ENCODE results near the gene SLC4A2.

SLC4A2 gene

DNA sequence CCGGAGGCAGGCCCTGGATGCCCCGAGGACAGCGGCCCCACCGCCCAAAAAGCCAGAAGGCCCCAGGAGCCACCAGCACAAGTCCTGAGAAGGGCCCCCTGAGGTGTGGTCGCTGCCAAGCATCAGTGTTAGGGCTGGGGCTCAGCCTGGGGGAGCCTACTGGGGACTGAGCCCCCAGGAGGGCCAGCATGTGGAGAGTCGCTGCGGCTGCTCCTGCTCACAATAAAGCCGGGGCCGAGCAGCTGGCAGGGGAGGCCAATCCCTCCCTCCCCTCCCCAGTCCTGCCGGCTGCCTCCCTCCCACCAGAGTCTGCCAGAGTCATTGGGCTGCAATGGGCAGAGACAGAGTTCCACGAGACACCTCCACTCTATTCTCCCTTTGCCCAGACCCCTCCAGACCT, 14.1 kb upstream of the SLC4A2 start:
- no peak for DNase-seq

DNA sequence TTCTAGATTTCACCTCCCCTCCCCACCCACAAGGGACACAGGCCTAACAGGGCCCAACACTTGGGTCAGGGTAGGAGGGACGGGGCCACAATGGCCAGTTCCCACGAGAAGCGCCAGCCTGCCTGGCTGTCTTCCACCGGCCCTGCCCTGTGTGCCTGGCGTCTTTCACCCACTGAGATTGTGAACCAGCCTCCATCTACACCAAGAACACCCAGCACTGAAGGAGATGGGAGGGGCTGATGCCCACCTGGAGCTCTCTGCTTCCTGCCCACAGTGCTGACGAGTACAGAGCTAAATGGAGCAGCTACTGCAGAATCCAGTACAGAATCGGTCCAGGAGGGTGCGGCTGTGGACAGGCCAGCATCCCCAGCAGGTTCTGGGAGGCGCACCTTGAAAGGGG, 13.4 kb upstream of the SLC4A2 start:
- DNase-seq: no peak

DNA sequence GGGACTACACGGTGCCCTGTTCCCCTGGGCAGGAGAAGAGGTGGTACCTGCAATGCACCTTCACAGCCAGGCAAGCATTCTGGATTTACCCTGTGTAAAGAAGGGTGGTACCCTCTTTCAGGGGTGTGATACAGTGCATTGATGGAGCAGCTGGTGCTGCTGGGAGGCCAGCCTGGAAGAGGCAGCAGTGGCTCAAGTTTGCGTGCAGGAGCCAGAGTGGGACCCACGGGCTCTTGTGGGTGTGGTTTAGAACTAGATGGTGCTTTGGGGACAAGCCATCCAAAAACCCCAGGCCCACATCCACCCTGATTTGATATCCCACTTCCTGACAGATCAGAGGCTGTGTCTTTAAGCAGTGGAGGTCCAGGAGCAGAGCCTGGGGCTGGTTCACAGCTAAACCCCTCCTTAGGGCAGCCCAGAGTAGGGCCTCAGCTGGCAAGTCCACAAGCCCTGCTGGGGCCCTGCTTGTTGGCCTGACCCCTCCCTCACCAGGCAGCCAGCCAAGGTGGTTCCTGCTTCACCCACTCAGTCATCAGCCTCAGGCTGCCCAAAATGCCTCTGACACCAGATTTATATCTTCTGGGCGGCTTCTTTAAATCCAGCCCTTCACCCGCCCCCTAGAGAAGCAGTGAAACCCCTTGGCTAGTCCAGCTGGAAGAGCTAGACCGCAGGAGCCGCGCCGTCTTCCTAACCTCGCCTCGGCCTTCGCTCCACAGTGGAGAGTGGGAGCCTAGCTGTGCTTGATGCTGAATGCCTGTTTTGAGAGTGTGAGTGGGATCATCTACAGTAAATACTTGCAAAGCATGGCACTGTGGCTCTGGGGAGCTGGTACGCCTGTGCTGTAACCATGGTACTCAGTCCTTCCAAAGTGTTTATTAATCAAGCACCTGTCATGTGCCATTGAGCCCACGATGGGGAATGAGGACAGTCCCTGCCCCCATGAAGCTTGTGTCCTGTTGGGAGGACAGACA, 12.5 kb upstream of the SLC4A2 start:
- no peak for DNase-seq

DNA sequence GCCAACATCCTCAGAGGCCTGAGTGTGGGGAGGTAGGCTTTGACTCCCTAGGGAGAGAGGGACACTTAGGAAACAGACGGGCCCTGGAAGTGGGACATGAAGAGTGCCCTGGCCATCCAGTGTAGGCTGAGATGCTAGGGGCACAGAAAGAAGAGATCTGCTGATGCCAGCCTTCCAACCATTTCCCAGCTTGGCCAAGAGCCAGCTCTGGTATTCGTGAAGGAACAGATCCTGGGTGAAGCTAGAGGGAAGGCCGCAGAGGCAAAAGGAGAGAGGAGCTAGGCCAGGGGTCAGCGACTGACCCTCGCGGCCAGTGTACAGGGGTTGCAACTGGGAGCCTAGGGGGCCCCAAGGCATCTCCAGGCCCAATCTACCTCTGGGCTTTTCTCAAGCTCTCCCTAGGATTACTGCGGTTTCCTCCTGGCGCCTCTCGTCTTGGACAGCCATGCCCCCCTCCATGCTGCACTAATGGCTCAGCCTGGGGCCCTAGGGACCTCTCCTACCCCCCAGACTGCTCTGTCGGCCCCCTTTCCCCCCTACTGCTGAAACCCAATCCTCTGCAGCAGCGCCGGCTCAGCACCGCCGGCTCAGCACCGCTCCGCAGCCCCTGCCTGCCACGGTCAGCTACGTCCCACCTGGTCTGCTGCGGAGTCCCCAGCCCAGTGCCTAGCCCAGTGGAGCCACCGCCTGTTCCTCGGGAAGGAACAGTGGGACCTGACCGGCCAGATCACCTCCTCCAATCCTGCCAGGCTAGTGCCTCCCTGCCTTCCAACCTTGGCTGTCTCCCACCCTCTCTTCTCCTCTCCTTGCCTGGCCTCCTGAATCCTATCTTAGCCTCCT, 11.2 kb upstream of the SLC4A2 start, which contains the start of gene ASIC3:
Gene ASIC3, plus strand, starts transcription at position 556 of the 840 bp plus-strand sequence. CDS start 355 bp downstream, outside the sequence.
- no peak for DNase-seq

DNA sequence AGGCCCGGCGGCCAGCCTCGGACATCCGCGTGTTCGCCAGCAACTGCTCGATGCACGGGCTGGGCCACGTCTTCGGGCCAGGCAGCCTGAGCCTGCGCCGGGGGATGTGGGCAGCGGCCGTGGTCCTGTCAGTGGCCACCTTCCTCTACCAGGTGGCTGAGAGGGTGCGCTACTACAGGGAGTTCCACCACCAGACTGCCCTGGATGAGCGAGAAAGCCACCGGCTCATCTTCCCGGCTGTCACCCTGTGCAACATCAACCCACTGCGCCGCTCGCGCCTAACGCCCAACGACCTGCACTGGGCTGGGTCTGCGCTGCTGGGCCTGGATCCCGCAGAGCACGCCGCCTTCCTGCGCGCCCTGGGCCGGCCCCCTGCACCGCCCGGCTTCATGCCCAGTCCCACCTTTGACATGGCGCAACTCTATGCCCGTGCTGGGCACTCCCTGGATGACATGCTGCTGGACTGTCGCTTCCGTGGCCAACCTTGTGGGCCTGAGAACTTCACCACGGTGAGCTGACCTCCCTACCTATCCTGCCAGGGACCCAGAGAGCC, 10.4 kb upstream of the SLC4A2 start:
- DNase-seq: no peak

DNA sequence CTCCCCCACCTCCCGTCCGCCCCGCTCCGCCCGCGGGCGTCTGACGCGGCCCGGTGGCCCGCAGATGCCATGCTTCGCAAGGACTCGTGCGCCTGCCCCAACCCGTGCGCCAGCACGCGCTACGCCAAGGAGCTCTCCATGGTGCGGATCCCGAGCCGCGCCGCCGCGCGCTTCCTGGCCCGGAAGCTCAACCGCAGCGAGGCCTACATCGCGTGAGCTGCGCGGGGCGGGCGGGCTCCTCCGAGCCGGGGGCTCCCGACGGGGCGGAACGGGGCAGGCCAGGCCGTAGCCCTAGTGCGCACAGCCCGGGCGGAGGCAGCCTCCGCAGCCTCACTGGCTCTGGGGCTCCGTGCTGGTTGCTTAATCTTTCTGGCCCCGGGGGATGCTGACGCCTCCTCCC, 8.3 kb upstream of the SLC4A2 start:
- peak; percentile 92 for DNase-seq

DNA sequence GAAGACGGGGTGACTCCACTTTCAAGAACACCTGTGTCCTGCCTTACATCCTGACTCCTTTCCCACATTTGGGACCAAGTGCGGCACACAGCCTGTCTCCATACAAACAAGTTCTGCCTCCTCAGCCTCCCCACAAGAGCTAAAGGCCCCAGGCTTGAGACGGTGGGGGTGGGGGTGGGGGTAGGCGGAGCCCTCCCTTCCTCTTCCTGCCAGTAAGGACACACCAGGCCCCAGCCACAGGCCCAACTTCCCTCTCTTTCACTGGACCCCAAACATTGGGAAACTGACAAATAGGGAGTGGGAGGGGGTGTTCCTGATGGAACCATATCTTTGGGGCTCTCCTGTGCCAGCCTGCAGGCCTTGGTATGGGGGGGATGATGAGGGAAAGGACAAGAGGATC, 6.3 kb upstream of the SLC4A2 start:
- no peak for DNase-seq

DNA sequence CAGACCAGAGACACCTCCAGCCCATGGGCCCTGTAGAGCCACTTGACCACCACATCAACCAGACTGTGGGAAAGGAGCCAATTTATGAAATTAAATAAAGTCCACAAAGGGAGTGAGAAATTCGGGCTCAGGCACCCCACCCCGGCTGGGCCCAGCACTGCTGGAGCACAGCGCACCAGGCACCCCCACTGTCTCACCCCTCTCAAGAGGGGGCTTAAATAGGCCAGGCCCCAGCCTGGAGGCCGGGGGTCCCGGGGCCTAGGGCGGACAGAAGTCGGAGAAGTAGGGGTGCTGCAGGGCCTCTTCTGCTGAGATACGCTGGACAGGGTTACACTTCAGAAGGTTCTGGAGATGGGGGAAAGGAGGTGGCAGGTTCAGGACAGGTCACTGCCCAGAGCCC, 5.6 kb upstream of the SLC4A2 start:
- DNase-seq: no peak

DNA sequence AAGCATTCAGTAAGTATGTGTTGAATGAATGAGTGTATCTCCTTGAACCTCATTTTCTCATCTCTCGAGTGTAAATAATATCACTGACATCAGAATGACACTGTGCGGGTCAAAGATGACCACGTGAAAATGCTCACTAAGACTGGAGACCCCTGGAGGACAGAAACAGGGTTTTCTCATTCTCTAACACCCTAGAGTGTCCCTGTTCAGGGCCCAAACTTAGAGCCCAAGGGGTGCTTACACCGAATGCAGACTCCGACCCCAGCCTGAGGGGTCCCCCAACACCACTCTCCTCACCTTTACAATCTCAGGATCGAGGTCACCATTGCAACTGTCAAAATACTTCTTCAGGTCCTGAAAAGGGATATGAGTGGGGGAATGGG, 3.1 kb upstream of the SLC4A2 start:
- no peak for DNase-seq

DNA sequence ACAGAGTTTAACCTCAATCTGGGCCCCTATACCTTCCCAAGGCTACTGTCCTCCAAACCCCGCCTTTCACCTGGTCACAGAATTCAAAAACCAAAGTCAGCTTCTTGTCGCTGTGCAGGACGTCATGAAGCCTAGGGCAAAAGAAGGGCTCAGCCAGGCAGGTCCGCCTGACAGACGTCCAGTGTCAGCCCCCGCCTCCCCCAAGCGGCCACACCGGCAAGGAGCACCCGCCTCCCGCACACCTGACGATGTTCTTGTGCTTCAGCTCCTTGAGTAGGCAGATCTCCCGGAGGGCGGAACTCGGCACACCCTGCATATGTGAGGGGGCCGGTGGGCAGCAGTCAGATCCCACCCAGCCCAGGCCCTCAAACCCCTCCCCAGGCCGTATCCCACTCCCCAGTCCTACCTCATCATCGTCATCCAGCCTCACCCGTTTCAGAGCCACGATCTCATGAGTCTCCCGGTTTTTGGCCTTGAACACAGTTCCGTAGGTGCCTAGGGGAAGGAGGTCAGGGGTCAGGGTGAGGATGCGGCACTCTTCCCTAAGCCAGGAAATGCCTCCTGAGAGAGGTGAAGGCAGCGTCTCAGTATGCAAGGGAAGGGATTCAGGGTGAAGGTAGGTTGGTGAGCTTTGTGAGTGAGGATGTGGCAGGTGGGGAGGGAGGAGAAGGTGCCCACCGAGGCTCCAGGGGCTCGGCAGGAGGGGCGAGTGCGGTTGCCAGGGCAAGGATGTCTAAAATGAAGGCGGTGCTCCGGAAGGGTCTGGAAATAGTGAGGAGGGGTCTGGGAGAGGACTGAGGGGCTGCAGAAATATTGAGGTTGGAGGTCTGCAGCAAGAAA, 2.5 kb upstream of the SLC4A2 start:
- DNase-seq: peak; percentile 89

DNA sequence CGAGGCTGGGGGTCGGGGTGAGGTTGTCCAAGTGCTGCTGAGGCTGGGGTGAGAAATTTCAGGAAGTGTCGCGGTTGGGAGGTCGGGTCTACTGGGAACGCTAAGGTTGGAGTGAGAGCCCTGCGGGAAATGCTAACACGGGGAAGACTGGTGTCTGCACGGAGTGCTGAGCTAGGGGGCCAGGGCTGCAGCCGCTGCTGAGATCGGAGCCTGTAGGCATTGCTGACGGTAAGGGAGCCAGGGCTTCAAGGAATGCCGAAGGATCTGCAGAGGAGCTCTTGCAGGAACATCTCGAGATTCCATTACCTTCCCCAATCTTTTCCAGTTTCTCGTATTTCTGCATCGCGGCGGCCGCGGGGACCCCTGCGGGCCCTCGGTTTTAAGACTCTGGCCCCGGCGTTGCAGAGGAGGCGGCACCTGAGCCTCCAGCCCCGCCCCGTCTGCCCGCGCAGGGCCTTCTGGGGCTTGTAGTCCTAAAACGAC, 1.8 kb upstream of the SLC4A2 start, which contains the start of gene CDK5:
Gene CDK5, minus strand, starts transcription at position 392 of the 483 bp plus-strand sequence. Its CDS starts 49 bp downstream, at position 343.
- DNase-seq: no peak

DNA sequence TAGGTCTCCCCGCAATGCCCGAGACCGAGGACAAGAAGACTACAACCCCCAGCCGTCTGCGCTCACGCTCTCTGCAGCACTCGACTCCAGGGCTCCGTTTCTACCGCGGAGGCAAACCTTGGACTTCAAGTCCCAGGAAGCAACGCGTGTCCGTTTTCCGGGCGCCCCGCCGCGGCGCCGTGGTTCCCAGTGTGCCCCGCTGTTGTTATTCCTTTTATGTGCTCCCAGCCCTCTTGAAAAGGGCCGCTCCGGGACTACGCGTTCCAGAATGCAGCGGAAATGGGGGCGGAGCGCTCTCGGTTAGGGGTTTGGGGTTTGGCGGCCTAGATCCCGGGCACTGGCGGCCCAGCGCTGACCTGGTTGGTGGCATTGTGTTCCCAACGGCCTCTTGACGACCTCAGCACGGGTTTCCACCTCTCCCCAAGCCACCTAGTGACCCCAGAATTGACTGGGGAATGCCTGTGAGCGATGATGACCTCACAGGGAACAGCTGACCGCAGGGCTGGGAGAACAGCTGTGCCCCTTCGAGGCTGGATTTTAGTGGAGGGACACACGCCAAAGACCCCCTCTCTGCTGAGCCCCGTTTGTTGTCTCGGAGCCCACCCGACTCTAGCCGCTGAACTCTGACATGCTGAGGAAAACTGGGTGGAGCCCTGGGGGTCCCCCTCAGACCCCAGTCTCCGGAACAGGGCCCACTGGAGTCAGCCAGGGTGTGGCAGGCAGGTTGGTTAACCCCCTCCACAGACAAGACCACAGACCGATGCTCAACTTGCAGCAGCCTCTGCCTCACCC, 1.2 kb upstream of the SLC4A2 start:
- DNase-seq: peak; percentile 100

DNA sequence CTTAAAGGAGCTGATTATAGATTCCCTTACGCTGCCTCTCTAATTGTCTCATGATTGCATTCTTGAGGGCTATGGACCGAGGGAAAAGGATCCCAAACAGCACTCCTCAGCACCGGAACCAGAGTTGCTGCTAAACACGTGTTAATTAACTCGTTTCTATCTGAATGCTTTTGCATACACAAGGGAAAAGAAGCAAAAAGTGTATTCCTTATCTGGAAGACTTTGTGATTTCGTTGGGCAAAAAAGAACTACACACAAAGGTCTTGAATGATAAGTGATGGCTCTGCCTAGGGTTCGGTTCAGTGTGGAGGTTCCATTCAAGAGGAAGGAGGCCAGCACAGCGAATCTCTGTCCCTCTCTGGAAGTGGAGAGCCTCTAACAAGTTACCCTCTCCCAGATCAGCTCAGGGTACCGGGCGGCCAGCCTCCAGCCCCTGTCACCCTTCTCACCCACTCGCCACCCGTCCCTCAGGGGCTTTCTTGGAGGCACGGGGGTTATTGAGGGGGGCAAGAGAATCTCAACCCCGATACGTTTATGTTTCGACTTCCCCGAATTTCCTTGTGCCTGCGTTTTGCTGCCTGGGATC, 515 bp upstream of the SLC4A2 start:
- no peak for DNase-seq

DNA sequence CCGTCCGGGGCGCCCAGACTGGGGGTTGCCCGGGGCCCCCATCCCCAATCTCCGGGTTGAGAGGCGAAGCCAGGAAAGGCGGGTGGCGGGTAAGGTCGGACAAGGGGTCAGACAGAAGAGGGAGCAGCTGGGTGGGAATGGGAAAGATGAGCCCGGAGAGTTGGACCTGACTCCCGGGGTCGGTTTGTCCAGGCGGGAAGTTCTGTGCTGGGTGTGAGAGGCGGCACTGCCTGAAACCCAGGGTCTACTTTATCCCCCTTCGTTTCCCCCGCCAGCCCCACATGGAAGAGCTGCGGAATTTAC, 675 bp downstream of the SLC4A2 start:
- peak; percentile 72 for DNase-seq

DNA sequence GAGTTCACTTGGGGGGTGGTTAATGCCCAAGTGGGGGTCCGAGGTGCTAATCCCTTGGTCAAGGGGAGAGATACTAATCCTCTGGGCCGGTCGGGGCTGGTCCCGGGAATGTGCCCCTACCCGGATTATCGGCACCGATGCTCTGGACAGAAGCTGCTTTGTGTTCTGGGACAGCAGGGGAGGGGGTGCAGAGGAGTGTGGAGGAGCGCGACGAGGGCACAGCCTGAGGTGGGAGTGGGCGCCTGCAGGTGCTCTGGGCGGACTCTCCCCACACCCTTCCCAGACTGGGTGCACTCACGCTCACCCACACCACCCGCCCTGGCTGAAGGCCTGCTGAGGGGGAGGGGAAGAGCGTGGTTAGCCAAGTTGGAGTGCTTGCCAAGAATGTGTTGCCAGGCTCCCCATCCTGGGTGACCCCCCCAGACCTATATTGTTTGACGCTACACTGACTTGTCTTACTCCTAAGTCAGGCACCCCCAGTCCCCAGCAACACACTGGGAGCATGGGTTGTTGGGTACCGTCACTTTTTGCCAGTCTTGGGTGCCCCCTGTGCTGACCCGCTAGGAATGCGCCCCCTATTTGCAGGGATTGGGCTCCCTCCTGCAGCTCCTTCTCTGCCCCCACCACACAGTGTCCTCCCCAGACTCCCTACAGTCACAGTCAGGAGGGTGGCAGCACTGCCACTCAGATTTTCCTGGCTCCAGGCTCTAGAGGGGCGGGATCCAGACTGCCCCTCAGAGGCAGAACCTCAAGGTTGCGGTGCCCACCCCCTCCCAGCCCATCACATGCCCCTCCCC, 1.2 kb downstream of the SLC4A2 start:
- no peak for DNase-seq

DNA sequence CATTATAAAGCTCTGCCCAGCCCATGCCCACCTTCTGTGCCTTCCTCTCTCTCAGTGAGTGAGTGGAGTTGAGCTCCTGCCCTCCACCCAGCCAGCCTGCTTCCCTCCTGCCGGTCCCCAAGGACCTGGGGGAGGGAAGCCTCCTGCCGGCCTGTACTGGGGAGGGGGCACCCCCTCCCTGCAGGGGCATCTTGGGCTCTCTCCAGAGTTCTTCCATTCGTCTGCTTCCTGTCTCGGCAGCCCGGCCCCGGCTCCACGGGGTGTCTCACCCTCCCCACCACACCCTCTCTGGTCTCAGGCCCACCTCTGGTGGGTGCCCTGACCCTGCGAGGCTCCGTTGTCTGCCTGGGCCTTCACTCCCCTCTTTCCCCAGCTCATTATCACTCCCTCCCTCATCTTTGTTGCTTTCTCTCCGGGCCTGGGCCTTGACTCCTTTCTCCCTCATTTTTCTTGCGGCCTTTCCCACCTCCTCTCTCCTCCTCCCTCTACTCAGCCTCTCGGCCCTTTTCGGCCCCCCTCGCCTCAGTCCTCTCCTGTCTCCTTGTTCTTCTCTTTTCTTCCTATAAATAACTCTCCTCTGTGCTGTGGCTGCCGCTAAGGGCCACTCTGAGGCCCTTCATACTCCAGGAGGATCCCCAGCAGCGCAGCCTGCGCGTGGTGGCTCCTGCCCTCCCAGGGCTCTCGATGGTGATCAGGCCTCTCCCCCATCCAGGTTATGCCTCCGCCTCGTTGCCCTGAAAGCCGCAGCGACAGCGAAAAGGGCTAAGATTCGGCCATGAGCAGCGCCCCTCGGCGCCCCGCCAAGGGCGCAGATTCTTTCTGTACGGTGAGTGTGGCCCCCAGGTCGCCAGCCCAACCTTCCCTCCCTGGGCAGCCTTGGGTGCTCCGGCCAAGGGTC, 2.1 kb downstream of the SLC4A2 start:
- no peak for DNase-seq

DNA sequence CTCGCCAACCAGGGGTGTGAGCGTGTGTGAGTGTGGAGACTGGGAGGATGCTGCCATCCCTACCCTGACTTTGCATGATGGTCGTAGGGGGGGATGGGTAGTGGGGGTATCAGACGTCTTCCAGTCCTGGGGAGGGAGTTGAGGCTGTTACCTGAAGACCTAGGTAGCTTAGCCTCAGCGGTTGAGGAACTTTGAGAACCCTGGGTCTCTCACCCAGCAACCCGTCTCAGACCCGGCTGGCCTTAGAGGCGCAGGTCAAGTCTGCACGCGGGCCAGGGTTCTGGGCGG, 2.7 kb downstream of the SLC4A2 start:
- no peak for DNase-seq

DNA sequence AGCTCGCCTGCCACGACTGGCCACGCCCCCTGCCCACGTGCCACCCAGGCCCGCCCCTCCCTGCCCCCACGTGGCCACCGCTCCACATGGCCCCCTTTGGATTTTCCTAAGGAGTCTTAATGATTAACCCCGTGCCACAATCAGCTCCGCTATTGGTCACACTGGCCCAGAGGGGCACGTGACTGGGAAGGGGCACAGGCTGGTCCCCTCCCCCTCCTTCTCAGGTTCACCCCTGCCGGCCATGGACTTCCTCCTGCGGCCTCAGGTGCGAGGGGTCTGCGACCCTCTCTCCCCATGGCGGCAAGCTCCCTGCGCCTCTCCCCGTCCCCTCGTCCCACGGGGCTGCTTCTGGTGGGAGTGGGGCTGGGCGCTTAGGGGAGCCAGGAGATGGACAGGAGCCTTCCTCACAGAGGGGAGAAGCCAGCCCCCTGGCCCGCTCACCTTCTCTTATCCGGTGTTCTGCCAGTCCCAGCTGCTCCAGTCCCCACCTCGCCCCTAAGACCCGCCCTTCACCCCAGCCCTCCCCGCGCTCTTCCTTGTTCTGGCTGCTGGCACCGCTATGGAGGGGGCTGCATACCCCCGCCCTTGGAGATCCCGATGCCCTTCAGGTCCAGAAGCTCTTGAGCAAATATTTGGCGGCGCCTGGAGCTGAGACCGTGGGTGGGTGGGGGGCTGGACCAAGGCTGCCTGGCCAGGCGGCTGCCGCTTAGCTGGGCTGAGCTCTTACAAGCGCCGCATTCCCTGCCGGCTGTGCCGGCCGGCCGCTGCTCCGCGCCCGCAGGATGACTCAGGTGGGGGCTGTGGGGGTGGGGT, 3.2 kb downstream of the SLC4A2 start:
- peak; percentile 94 for DNase-seq

DNA sequence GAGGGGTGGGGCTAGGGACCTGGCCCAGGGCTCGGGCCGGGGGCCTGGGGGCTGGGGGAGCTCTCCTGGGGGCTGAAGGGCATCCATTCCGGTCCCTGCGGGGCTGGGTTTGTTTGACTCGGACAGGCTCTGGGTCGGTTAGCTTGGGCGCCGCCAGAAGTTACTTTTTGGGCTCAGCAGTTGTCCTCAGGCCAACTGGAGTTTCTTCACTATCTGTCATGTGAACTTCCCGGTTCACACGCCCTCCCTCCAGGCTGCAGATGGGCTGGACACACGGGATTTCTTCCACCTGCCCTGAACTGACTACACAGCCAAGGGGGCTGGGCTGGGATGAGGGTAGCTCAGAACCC, 3.8 kb downstream of the SLC4A2 start:
- no peak for DNase-seq
